Cardiac fibroblast (primary cell): ENCODE data around the gene SH3PXD2B.
A peak's percentile ranks its signal among the peaks of the same experiment; 100 is the strongest.
"Not testable (repeated sequence)": the region's sequence is repeated elsewhere in the genome, so short reads cannot be mapped to it uniquely, and the experiment has no call there.

Source experiments
- DNase-seq, 2 donors: peaks; one replicate each; pipeline versions ENCODE4 v3.0.0 to v3.0.0-alpha.2; 2010; ENCODE audit warnings: low read depth in 2 of 2
- H3K4me3 ChIP-seq, 2 donors: replicated peaks in 1 of 2; 1 replicate in 1 of 2; 2 replicates in 1 of 2; pipeline ENCODE4 v1.5.1; 2011; ENCODE audit warnings: low read depth in 2 of 2, low read length in 2 of 2, mild to moderate bottlenecking in 2 of 2, moderate library complexity in 1 of 2
- CTCF ChIP-seq: IDR thresholded peaks from one replicate; pipeline ENCODE4 v1.5.1; 2011; ENCODE audit warnings: low read depth, mild to moderate bottlenecking, low read length, inconsistent platforms

Gene SH3PXD2B

GRCh38 chr5:172293054-172293744 lies 161.1 kb downstream of the SH3PXD2B start:
- TF ChIP-seq CTCF = peak; percentile 93

GRCh38 chr5:172291837-172292236 lies 162.5 kb downstream of the SH3PXD2B start:
- H3K4me3 ChIP-seq, DNase-seq: not testable (repeated sequence)

More at GRCh38 chr5:172293054-172293744, 161.1 kb downstream of the SH3PXD2B start:
- H3K4me3 ChIP-seq = no peak overlapping the region
- DNase-seq = peak; percentile 81 to 86

GRCh38 chr5:172288465-172288864 lies 165.9 kb downstream of the SH3PXD2B start:
- no peak for DNase-seq
- no peak for TF ChIP-seq CTCF
- H3K4me3 ChIP-seq = no peak overlapping the region

GRCh38 chr5:172287140-172287539 lies 167.2 kb downstream of the SH3PXD2B start:
- not testable (repeated sequence) for DNase-seq, H3K4me3 ChIP-seq

- TF ChIP-seq CTCF = no peak
- DNase-seq = no peak
- H3K4me3 ChIP-seq = no peak overlapping the region
Measured at GRCh38 chr5:172285226-172286143, 168.8 kb downstream of the SH3PXD2B start.

GRCh38 chr5:172284611-172284980 lies 169.7 kb downstream of the SH3PXD2B start:
- peak in 1 of 2 donors; percentile 27 for DNase-seq
- no peak for TF ChIP-seq CTCF
- peak overlapping the region; percentile 72 to 86 for H3K4me3 ChIP-seq

GRCh38 chr5:172283862-172284610 lies 170.3 kb downstream of the SH3PXD2B start:
- TF ChIP-seq CTCF = no peak
- H3K4me3 ChIP-seq = peak overlapping the region; percentile 72 to 86
- peak; percentile 63 to 89 for DNase-seq
